Measurements from ENCODE around the gene PRX.

DNA sequence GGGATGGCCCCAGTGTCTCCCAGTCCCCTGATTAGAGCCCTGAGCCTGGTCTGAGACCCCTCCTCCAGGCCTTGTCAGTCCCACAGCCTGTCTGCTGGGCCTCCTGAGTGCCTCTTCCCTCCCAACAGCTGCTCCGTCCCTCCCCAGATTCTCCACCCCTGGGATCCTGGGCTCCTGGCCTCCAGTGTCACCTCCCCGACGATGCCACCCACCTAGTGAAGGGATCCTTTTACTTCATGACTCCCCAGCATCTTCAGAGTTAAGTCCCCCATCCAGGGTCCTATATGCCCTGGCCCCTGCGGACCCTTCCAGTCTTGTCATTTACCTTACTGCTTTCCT is 4.4 kb upstream of the PRX start:
- TF ChIP-seq, protein P1, sequence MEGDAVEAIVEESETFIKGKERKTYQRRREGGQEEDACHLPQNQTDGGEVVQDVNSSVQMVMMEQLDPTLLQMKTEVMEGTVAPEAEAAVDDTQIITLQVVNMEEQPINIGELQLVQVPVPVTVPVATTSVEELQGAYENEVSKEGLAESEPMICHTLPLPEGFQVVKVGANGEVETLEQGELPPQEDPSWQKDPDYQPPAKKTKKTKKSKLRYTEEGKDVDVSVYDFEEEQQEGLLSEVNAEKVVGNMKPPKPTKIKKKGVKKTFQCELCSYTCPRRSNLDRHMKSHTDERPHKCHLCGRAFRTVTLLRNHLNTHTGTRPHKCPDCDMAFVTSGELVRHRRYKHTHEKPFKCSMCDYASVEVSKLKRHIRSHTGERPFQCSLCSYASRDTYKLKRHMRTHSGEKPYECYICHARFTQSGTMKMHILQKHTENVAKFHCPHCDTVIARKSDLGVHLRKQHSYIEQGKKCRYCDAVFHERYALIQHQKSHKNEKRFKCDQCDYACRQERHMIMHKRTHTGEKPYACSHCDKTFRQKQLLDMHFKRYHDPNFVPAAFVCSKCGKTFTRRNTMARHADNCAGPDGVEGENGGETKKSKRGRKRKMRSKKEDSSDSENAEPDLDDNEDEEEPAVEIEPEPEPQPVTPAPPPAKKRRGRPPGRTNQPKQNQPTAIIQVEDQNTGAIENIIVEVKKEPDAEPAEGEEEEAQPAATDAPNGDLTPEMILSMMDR (conservative IDR thresholded peaks at IDR 0.05) = no peak
- TF ChIP-seq EZH2 (IDR thresholded peaks at IDR 0.05; ENCODE audit: low read depth) = no peak
